Stimulated activated CD4-positive, alpha-beta T cell treated with anti-CD3 and anti-CD28 coated beads, Interleukin-4, amount 100 ng/mL, for 1 hour (primary cell): Measurements from ENCODE around the gene CSF1.
"Not testable (repeated sequence)": the region's sequence is repeated elsewhere in the genome, so short reads cannot be mapped to it uniquely, and the experiment has no call there.

Experiments
- DNase-seq: peaks from one replicate; pipeline ENCODE4 v3.0.0-alpha.2; 2020

CSF1 gene, protein sequence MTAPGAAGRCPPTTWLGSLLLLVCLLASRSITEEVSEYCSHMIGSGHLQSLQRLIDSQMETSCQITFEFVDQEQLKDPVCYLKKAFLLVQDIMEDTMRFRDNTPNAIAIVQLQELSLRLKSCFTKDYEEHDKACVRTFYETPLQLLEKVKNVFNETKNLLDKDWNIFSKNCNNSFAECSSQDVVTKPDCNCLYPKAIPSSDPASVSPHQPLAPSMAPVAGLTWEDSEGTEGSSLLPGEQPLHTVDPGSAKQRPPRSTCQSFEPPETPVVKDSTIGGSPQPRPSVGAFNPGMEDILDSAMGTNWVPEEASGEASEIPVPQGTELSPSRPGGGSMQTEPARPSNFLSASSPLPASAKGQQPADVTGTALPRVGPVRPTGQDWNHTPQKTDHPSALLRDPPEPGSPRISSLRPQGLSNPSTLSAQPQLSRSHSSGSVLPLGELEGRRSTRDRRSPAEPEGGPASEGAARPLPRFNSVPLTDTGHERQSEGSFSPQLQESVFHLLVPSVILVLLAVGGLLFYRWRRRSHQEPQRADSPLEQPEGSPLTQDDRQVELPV

DNA sequence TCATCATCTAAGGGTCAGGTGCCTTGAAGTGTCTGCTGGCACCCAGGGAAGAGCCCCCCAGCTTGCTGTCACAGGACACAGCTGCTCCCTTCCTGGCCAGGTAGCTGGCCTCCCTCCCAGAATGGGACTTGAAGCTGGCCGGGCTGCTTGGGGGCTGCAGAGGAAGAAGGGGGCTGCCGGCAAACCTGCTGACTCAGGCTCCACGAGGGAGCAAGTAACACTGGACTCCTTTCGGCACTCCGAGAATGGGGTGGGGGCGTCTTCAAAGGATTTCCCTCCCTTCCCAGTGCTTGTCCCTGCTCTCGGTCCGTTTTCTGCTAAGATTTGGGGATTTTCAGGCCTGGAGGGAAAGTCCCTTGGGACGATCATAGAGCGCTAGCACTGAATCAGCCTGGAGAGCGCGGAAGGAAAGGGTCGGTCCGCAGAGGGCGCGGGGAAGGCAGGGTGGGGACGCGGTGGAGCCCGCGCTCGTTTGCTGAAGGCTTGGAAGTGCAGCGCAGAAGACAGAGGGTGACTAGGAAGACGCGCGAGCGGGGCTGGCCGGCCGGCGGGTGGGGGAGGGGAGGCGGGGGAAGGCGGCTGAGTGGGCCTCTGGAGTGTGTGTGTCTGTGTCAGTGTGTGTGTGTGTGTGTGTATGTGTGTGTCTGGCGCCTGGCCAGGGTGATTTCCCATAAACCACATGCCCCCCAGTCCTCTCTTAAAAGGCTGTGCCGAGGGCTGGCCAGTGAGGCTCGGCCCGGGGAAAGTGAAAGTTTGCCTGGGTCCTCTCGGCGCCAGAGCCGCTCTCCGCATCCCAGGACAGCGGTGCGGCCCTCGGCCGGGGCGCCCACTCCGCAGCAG is at the start of gene CSF1:
Gene CSF1, plus strand, starts transcription at position 727 of the 840 bp plus-strand sequence. CDS start 175 bp downstream, outside the sequence.
- peak; percentile 71 for DNase-seq

DNA sequence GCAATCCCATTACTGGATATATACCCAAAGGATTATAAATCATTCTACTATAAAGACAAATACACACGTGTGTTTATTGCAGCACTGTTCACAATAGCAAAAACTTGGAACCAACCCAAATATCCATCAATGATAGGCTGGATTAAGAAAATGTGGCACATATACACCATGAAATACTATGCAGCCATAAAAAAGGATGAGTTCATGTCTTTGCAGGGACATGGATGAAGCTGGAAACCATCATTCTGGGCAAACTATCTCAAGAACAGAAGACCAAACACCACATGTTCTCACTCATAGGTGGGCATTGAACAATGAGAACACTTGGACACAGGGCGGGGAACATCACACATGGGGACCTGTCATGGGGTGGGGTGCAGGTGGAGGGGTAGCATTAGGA is 49.0 kb upstream of the CSF1 start:
- not testable (repeated sequence) for DNase-seq

DNA sequence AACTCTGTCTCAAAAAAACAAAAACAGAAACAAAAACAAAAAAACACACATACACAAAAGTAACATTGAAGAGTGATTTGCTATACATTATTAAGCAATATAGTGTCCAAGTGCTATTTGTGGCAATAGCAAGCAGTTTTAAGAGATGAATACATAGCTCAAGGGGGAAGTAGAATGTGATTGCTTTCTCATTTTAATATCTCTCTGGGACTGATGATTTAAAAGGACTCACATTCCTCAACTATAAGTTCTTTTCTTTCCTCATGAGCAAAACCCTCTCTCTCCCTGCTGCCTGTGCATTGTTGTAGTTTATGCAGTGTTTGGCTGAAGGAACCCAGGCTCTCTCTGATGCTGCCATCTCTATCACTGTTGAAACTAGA is 47.0 kb upstream of the CSF1 start:
- DNase-seq = no peak

DNA sequence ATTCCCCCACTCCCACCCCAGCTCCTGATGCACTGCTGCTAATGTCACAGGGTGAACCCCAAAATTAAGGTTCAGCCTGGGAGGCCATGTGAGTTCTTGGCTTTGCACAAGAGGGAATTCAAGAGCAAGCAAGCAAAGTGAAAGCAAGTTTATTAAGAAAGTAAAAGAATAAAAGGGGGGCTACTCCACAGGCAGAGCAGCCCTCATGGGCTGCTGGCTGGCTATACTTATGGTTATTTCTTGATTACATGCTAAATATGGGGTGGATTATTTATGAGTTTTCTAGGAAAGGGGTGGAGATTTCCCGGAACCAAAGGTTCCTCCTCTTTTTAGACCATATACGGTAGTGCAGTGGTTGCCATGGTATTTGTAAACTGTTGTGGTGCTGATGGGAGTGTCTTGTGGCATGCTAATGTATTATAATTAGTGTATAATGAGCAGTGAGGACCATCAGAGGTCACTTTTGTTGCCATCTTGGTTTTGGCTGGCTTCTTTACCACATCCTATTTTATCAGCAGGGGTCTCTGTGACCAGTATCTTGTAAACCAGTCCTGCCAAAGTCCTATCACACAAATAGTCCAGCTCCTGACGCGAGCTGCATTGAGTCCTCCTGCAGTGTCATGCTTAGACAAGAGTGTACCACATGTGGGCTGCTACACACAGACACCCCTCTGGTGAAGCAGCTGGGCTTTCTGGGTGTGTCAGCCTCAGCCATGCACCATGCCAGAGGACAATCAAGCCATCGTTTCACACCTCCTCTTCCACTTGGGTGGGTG is 46.4 kb upstream of the CSF1 start:
- DNase-seq = no peak

DNA sequence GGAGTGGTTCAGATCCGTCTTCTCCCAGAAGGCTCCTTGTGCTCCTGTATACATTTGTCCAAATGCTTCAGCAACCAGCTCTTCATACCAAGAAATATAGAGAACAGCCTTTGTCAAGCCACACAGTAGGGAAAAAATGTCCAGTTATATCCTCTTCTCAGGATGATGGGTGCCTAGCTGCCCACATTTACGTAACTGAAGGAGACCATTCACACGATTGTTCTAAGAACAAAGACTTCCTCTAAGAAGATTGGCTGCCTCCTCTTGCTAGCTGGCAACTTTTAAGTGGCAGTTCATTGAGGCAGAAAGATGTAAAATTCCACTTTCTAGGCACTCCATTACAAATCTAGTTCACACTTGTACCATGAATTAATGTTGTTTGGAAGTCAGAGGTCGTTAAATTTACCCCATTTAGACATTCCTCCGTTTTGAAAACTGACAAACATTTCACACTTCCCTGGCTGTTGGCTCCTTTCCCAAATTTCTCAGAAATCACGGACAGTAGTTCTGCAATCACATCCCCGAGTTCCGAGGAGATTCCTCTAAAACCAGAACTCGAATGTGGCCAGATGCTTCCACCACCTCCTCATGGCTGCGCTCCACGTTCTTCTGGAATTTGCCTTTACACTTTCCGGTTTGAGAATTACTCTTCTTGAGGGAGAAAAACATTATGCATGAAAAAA is 45.6 kb upstream of the CSF1 start:
- DNase-seq = no peak

DNA sequence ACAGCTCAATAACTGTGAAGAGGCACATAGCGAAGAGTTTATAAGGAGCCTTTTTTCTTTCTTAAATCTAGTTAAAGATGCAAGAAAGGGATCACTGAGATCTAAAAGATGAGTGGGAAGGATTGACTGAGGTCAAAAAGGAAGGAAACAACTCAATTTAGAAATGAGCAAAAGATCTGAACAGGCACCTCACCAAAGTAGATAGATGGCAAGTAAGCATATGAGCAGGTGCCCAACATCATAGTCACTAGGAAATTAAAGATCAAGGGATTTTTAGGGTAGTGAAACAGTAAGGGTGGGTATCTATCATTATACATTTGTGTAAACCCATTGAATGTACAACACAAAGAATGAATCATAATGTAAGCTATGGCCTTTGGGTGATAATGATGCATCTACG is 44.6 kb upstream of the CSF1 start:
- DNase-seq = no peak

DNA sequence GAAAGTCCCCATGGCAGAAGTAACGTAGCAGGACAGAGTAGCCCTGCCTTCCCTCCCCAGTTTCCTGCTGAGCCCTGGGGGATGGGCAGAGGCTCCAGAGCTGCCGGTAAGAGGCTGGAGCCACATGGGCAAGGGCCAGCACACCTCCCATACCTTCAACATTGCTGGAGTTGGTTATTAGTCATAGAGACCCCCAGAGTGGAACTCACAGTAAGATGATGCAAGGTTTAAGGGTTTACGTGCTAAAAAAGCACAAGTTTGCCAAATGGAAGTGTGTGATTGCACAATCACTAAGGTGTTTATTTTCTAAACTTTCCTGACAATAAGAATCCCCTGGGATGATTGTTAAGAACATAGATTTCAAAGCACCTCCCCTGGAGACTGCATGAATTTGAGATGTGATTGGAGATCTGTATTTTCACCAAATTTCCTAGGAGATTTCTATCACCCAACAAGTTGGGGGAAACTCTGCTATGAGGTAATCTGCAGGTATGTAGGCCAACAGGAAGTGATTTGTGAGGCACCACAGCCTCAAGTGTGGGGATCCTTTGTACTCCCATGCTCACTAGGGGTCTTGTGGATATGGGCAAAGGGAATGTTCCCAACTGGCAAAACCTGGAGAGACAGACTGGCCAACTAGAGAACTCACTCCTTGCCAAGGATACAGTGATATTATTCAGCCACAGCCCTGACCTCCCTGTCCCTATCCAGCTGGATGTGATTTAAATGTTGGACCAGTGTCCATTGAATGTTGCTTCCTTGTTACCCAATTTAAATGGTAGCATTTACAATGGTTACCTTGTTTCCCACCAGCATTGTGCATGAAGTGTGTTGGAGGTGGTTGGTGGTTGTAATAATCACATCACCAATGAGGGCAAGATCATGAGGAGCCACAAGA is 37.1 kb upstream of the CSF1 start:
- no peak for DNase-seq

DNA sequence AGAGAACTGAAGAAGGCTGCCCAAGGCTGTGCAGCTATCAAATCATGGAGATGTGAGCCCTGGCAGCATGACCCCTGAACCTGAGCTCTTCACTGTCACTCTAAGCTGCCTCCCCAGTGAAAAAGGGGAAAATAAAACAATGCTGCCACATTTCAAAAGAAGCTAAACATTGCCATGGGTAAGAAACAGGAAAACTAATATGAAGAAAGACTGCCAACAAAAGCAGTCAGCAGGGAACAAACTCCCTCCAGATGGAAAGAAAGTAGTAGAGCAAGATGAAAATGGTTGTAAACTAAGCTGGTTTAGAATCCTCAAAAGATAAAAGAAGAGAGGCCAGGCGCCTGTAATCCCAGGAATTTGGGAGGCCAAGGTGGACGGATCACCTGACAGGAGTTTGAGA is 36.2 kb upstream of the CSF1 start:
- DNase-seq = no peak

DNA sequence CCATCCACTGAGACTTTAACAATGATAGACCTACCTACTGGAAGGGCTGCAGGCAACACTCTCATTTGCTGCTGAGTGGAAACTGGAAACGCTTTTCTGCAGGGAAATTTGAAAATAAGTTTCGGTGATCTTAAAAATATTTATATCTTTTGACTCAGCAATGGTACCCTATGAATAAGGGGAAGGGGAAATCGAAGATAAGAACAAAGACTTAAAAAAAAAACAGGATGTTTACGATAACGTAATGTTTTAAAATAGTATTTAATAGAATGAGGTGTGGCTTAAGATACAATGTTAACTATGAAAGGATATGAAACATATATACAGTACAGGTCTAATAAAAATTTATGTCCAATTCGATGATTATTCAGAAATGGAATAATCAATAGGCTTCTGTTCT is 34.8 kb upstream of the CSF1 start:
- no peak for DNase-seq

DNA sequence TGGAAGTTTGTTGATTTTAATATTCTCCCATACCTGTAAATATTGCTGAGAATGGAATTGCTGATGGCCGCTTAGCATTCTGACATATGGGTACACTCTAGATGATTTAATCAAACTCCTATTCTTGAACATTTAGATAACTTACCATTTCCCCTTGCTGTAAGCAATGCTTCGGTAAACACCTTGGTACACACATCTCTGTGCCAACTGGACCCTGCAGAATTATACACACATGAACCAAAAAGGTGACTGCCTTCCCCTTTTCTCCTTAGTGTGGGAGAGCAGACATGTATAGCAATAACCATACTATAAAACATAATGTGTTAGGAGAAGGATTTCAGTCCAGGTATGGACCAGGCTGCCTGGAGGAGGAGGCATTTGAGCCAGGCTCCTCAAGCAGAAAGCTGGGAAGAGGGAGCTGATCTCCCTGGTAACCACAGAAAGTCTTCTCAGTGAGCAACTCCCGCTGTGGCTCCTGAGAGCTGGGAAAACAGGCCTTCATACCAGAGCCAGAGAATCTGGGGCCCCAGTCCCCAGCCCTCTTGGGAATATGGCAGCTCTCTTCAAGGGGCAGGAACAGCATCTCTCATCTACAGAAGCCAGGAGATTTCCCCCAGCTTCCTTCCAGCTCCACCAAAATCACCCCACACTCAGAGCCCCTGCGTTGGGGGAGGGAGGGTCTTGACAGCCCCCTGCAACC is 33.9 kb upstream of the CSF1 start:
- no peak for DNase-seq

DNA sequence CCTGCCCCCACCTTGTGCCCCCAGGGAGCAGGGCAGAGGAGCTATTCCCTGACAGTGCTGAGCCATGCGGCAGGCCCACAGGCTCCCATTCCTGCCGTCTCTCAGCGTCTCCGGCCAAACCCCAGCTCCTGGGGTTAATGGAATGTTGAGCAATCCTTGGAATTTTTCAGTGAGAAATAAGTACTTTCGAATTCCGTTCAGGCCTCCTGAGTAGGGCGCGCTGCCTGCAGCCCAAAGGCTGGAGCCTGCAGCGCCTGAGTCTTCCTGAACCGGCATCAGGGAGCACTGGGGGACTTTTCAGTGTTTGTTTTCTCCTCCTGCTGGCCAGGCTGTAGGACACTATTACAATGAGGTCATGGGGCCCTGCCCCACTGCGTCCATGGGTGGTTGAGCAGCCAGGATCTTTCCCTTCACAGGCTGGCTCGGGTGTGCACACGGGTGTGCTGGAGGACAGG is 33.3 kb upstream of the CSF1 start:
- DNase-seq = no peak

DNA sequence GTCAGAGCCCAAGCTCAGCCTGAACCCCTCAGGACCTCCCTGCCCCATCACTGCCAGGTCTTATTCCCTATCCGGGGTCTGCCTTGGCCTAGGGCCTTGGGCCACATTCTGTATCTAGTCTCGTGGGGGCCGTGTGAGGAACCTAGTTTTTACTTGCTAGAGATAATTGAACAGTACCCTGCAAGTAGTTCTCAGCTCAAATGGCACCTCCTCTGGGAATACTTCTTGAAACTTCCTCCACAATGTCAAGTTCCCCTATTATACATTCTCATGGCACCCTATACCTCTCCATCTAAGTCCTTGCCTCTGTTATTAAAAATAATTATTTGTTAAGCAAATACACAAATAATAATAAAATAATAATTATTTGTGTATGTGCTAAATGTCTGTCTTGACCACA is 32.9 kb upstream of the CSF1 start:
- no peak for DNase-seq

DNA sequence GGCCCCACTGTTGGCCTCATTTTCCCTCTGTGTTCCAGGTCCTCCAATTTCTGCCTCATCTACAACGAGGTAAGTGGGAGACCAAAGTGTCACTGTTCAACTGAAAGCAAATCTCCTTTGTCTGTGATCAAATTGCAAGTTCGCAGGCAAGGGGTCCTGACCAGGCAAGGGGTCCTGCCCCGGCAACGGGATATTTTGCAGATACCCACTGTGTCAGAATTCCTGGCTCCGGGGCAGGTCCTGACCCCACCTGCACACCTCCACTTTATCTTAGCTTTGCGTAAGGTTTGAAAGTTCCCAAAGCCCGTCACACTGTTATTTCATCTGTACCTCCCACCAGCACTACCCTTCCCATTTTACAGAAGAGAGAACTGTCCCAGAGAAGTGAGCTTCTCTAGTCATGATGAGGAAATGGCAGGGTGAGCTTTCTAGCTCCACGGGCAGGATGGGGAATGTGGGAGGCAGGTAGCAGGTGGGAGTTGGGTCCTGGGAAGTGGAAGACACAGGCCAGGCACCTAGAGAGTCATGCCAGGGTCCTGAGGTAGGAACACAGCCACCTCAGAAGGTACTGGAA is 32.0 kb upstream of the CSF1 start:
- DNase-seq = no peak

DNA sequence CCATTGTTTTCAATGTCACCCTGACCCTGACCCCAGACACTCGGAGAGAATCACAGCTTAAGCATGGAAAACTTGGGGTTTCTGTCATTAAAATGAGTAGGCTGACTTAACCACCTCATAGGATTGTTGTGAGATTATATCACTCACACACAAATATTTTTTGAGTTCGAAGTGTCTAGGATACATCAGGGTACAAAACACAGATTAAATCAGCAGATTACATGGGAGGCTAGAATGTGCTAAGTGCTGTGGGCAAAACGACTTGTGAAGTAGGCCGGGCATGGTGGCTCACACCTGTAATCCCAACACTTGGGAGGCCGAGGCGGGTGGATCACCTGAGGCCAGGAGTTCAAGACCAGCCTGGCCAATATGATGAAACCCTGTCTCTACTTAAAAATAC is 31.3 kb upstream of the CSF1 start:
- not testable (repeated sequence) for DNase-seq

DNA sequence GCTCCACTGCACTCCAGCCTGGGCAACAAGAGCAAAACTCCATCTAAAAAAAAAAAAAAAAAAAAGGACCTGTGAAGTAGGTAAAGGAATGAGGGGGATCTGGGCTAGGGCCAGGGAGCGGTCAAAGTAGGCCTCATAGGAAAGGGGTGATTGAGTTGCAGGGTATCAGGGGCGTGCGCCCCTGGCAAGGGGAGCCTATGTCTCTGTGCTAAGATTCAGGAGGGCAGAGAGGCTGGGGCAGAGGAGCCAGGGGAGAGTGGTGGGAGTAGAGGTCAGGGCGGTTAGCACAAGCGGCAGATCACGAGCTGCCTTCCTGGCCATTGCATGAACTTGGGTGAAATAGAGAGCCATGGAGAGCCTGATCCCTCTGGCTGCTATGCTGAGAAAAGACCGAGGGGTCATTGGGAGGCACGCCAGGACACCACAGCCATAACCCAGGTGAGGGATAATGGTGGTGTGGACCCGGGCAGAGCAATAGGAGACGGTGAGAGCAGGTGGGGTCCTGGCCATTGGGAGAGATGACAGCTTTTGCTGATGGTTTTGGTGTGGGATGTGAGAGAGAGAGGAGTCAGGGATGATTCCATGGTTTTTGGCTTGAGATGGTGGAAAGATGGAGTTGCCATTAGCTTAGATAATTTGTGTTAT is 30.6 kb upstream of the CSF1 start:
- no peak for DNase-seq

DNA sequence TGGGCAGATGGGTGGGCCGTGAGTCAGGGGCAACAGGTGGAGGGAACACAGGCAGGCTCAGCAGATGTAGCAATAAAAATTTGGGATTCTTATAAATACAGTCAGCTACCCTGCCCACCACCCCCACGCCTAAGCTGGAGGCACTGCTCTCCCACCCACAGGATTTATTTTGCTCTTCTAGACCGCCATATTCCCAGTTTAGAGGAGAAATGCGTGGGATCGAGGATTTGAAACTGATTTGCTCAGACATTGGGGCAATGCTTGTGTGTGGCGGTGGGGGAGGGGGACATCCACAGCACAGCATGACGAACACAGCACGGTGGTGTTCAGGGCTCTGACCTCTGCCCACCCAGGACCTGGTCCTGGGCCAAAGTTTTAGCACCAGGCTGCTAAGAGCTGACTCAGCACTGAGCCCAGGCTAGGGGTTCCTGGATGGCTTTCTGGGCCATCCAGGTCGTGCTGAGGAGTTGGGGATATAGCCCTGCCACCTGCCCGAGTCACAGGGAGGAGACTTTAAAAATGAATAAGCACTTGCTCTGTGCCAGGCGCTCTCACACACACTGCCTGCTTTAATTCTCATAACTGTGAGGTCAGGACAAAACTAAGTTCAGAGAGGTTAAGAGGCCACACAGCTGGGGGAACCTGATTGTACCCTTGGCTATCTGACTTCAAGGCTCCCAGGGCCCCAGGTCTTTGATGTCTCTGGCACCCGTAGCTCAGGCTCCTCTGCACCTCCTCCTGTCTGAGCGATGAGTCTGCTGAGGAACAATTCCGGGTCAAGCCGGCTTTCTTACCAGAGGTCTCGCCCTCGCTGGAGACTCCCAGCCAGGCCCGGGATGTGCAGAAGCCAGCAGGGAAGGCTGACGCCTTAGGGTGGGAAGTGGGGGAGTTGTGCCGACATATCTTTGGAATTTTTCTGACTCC is 29.4 kb upstream of the CSF1 start:
- no peak for DNase-seq

DNA sequence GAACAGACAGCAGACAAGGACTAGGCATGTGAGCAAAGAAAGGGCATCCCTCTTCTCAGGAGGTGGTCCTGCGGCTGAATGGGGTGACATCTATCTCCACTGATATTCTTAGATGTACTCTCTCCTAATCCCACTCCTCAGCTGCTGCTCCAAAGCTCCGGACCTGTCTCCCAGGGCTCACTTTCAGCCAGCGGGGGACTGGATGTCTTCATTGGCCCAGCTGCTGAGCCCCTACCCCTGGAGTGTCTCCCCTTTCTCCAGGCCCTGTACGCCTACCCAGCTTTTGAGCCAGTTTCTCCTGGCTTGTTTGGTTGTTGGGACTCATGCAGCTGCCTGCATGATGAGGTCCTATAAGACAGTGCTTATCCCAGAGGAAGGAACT is 28.8 kb upstream of the CSF1 start:
- no peak for DNase-seq
